SK-MEL-5 (cell line): ENCODE measurements around the gene NLGN2. TPM values are rescaled to one million over a fixed set of nuclear protein-coding genes. Genes with fewer than 3 reads are reported as not detected.

Experiments
- DNase-seq: peaks from one replicate; pipeline ENCODE4 v3.0.0-alpha.2; 2016; ENCODE audit warnings: low read depth, low spot score
- in situ Hi-C: cut with HindIII; loops from 2 replicates; pipeline ENCODE4 v1.10.0; 2016; ENCODE audit warnings: low sequenced_read_pairs, high pct_unique_total_duplicates, low pct_unique_long_range_greater_than_20kb
- total RNA-seq: library from RNA; depleted of rRNA; stranded (reverse); fragments of >200 nt; shearing (Covaris generic); gene quantifications from 2 replicates; pipeline ENCODE4 v1.2.3, GENCODE V29; 2014

The NLGN2 gene
- total RNA-seq, 1 experiment from 2014 or later = 0.55 TPM

DNA sequence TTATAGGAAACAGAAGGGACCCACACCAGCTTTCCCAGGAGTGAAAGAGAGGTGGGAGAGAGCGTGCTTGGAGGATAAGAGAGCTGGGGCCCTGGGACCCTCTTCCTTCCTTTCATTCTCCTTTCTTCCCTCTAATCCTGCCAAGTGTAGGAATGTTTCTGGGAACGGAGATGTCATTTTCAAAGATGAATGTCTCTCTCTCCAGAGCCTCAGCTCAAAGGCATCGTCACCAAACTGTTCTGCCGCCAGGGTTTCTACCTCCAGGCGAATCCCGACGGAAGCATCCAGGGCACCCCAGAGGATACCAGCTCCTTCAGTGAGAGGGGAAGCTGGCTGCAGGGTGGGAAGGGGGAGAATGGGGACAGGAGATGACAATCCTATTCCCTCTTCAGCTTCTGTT, 33.6 kb downstream of the NLGN2 start:
- in situ Hi-C loops = no loop called here
- DNase-seq = no peak

DNA sequence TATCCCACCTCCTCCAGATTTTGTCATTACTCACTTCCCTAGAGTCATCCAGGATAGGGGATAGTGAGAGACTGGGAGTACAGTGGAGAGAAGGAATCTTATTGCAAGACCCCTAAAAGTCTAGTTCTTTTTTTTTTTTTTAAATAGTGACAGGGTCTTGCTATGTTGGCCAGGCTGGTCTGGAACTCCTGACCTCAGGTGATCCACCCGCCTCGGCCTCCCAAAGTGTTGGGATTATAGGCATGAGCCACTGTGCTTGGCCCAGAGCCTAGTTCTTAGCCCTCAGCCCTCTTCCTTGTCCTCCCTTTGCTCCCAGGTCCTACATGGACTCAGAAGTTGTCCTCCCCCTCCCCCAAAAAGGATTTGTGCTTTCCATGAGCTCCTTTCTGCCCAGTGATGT, 34.5 kb downstream of the NLGN2 start:
- in situ Hi-C loops = no loop called here
- no peak for DNase-seq

DNA sequence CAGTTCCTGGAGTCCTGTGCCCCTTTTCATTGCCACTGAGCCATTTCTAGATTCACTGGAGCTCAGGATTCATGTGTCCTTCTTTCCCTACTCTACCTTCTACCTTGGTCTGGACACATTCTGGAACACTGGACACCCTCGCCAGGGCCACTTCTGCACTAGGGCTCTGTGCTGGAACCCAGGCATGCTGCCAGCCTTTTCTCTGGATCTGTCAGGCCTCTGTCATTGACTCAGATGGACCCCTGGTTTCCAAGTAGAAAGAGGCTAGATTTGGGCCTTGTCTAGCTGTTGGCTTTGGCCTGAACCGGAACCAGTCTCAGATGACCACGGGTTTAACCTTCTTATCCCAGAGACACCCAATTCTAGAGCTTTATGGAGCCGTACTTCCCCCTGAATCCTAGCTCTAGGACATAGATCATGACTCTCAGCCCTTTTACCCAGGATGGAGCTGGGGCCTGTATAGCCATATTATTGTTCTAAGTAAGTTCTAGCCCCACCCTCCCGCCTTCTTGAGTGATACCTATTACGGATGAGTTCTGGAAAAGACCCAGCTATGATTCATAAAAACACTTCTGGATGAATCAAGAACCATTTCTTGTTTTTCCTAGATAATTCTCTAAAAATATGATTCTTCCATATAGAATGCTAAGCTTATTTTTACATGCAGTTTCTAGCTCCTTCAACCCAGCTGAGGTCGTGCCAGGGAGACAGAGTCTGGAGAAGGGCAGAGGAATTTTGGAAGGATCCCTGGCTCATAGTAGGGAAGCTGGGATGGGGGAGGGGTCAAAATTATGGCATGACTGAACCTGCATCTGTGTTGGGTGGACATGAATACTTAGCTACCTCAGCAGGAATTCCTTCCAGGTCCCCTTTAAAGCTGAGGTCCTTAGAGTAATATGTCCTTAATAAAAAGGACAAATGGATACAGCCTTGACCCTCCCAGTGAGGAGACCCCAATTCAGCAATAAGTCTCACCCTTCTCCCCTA, 36.1 kb downstream of the NLGN2 start:
- no peak for DNase-seq
- in situ Hi-C loops = no loop called here

DNA sequence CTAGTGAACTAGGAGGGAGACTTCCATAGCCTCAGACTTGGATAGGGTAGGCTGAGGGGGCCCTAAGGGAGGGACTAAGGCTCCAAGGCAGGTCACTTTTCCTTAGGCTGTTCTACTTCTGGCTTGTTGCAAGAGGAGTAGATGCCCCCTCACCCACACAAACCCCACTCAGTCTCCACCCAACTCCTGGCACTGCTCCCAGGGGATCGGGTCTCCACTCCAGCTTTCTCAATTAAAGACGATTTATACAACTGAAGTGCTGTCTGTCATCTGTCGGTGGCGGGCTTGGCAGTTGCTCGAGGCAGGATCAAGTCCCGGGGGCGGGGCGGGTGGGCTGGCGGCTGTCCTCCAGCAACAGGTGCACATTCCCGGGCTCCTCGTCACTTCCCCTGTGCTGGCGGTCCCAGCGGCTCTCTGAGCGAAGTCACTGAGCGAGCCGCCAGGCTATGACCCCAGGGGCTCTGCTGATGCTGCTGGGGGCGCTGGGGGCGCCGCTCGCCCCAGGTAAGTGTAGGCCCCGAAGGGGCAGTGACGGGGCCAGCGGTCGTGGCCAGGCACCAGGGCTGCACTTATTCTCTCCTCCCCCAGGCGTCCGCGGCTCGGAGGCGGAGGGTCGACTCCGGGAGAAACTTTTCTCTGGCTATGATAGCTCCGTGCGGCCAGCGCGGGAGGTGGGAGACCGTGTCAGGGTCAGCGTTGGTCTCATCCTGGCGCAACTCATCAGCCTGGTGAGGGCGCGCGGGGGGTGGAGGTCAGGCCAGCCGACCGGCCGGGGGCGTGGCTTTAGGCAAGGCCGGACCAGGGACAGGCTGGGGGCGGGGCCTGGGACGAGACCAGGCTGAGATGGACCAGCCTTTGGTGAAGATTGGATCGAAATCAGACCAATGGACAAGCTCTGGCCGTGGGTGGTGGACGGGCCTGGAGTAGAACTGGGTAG, 37.3 kb downstream of the NLGN2 start, which contains the start of gene CHRNB1:
CHRNB1 (plus strand) TSS at position 380 of the 937 bp plus-strand sequence; CDS start at position 447, 67 bp downstream.
- in situ Hi-C loops = no loop called here
- peak; percentile 58 for DNase-seq

DNA sequence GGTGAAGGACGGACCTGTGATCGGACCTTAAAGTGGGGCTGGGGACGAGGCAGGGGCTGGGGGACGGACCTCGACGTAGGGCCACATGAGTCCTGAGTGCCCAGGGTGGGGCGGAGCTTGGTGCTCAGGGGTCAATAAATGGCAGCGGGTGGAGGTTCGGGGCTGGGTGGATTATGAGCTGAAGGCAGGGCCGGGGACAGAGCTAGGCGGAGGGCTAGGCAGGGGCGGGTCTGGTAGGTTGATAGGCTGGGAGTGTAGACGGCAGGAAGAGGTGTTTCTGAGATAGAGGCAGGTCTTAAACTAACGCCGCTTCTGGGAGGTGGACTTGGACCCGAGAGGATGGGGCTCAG, 37.9 kb downstream of the NLGN2 start:
- in situ Hi-C loops = no loop called here
- no peak for DNase-seq

- in situ Hi-C loops = no loop called here
Observed at GRCh38 chr17:7448461-7448860, 40.8 kb downstream of the NLGN2 start.

GRCh38 chr17:7459961-7460545, 52.4 kb downstream of the NLGN2 start:
- in situ Hi-C loops = no loop called here
- no peak for DNase-seq

More at GRCh38 chr17:7448461-7448860, 40.8 kb downstream of the NLGN2 start:
- no peak for DNase-seq

DNA sequence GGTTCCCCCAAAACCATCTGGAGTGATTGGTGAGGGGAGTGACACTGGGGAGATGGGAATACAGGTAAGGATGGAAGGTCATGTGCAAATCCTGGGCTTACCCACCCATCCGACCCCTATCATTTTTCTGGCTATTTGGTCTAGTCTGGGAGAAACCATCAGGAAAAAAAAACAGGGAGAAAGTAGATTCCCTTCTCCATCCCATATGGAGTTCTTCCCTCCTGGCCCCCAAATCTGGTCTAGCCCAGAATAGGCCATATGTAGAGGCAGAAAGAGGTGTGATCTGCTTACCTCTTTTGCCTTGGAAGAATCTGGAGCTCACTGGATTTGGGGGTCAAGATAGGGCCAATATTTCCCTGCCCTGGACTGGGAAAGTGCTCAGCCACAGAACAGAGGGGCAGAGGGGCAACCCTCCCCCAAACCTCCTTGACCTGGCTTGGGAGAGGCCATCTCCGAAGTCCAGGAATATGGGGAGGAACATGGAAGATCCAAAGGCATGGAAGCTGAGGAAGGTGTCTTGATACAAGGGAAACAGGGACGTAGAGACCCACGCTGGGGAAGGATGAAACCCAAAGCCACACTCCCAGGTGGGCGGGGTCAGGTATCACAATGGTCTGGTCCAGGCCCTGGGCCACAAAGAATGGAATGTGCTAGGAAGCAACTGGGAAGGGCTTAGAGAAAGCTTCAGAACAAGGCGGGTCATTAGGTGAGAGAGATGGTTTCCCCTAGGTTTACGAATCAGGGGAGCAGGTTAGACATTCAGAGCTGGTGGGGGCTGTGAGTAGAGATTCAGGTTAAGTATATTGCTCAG, 53.4 kb downstream of the NLGN2 start:
- in situ Hi-C loops = no loop called here
- no peak for DNase-seq

GRCh38 chr17:7462474-7463371, 55.1 kb downstream of the NLGN2 start:
- in situ Hi-C loops = no loop called here
- DNase-seq = no peak

DNA sequence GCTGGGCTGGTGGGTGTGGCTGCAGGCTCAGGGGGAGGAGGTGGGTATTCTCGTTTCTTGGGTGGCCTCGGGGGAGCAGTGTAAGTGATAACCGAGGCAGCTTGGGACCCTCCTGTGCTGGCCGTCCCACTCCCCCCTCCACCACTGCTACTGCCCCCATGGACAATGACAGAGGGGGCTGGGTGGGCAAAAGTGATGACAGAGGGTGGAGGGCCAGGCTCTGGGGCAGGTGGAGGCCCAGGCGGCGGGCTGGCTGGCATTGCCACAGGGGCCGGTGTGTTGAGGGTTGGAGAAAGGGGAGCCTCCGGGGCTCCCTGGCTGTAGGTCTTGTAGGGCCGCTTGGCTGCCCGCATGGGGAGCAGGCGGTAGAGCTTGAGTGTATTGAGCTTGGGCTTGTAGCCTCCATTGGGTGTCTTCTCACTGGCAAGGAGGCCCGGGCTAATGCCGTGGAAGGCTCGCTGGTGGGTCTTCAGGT, 55.8 kb downstream of the NLGN2 start:
- in situ Hi-C loops = no loop called here
- DNase-seq = no peak

- DNase-seq = no peak
- in situ Hi-C loops = no loop called here
Observed at GRCh38 chr17:7464081-7464480, 56.4 kb downstream of the NLGN2 start.

DNA sequence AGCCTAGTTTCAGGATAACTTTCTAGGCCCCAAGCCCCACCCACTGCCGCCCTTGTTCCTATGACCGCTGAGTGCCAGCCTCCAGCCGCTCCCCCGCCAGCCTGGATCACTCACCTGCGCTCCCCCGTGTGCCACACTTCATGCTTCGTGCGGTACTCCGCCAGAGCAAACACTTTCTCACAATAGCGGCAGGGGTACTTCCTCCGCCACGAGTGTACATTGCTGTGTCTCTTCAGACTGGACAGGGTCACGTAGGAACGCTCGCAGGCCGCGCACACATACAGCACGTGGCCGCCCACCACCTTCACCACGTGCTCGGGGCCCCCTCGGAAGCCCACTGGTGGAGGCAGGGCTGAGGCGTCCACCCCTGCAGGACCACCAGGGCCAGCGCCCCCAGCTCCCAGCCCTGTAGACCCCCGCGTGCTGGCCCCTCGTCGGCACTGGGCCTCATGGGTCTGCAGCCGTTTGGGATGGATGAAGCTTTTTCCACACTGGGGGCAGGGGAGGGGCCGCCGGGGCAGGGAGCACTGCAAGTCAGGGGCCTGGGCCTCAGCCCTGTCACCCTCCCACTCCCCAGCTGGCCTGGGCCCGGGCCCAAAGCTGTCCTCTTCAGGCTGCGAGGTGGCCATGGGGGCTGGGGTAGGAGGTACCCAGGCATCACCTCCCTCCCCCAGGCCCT, 58.1 kb downstream of the NLGN2 start:
- in situ Hi-C loops = no loop called here
- DNase-seq = no peak

DNA sequence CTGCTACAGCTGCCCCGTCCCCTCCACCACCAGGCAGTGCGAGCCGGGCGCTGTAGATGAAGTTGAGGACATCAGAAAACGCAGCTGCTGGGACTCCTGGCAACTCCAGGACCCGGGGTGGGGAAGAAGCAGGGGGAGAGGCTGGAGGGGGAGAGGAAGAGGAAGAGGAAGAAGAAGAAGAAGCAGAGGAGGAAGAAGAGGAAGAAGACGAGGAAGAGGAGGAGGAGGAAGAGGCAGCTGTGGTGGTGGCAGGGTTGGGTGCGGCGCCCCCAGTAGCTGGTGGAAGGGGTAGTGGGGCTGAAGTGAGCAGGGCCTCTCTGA, 58.6 kb downstream of the NLGN2 start:
- in situ Hi-C loops = no loop called here
- DNase-seq = no peak

DNA sequence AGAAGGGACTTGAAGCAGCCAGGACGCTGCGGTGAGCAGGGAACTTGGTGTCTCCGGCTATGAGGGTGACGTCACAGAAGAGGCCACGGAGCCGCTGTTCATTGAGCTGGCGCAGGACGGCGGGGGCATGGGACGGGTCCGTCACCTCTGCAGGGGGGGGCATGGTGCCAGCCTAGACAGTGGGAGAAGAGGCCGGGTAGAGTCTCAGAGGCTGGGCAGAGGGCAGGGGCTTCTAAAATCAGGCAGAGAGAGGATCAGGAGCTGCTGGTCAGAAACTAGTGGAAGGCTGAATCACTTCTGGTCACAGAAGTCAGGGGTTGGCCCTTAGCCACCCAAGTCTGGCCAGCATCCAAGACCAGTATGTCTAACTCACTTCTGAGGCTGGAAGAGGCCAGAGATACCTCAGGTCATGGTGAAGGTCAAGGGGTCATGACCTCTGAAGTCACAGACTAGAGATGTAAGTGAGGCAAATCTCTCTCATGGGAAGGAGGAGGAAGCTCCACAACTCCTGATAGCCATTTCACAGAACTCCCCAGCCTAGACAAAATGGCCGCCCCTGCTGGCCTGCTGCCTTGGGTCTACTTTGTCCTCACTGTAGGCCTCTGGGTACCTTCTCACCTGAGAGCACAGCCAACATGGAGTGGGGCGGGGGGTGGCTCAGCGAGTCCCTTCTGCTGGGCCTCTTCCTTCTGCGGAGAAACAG, 59.1 kb downstream of the NLGN2 start:
- in situ Hi-C loops = no loop called here
- DNase-seq = no peak

GRCh38 chr17:7467498-7467897, 59.9 kb downstream of the NLGN2 start:
- in situ Hi-C loops = no loop called here

More at GRCh38 chr17:7467498-7467897, 59.9 kb downstream of the NLGN2 start:
- no peak for DNase-seq
